ENCODE measurements around the gene CENPK.

Gene CENPK

GRCh38 chr5:65468633-65469032 lies 94.3 kb downstream of the CENPK start:
- intact Hi-C loops (cut with DNase I), result no loop called here
- DNase-seq, result no peak

All from posterior cingulate gyrus (tissue), 11 donors.